ENCODE measurements around the gene HOXD8.
A peak's percentile ranks its signal among the peaks of the same experiment; 100 is the strongest.

DNA sequence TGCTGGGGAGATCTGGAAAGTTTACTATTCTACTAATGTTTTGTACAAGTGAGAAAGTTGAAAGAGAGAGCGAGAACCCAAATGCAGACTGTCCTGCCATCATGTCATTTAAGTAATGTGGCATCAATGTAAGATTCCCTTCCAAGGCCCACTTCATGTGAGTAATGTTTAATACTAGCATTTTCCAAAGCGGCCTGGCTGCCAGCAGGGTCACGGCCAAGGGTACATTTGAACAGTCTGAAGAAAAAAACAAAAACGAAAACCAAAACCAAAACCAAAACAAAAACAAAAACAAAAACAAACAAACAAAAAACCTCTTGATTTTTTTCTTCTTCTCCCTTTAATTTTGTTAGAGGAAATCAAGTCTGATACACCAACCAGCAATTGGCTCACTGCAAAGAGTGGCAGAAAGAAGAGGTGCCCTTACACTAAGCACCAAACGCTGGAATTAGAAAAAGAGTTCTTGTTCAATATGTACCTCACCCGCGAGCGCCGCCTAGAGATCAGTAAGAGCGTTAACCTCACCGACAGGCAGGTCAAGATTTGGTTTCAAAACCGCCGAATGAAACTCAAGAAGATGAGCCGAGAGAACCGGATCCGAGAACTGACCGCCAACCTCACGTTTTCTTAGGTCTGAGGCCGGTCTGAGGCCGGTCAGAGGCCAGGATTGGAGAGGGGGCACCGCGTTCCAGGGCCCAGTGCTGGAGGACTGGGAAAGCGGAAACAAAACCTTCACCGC is 10.7 kb upstream of the HOXD8 start:
- peak; percentile 89 for TF ChIP-seq CTCF (IDR thresholded peaks at IDR 0.05)
- TF ChIP-seq, protein P1, sequence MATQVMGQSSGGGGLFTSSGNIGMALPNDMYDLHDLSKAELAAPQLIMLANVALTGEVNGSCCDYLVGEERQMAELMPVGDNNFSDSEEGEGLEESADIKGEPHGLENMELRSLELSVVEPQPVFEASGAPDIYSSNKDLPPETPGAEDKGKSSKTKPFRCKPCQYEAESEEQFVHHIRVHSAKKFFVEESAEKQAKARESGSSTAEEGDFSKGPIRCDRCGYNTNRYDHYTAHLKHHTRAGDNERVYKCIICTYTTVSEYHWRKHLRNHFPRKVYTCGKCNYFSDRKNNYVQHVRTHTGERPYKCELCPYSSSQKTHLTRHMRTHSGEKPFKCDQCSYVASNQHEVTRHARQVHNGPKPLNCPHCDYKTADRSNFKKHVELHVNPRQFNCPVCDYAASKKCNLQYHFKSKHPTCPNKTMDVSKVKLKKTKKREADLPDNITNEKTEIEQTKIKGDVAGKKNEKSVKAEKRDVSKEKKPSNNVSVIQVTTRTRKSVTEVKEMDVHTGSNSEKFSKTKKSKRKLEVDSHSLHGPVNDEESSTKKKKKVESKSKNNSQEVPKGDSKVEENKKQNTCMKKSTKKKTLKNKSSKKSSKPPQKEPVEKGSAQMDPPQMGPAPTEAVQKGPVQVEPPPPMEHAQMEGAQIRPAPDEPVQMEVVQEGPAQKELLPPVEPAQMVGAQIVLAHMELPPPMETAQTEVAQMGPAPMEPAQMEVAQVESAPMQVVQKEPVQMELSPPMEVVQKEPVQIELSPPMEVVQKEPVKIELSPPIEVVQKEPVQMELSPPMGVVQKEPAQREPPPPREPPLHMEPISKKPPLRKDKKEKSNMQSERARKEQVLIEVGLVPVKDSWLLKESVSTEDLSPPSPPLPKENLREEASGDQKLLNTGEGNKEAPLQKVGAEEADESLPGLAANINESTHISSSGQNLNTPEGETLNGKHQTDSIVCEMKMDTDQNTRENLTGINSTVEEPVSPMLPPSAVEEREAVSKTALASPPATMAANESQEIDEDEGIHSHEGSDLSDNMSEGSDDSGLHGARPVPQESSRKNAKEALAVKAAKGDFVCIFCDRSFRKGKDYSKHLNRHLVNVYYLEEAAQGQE (IDR thresholded peaks at IDR 0.05; ENCODE audit: insufficient read depth in 1 of 2, low read depth in 2 of 2, low read length in 1 of 2) = no peak
- no peak for TF ChIP-seq POLR2AphosphoS5 (IDR thresholded peaks at IDR 0.05; ENCODE audit: low read depth, low read length)
